PC-9 (cell line): ENCODE results near the gene TEDC2. TPM values are rescaled to one million over a fixed set of nuclear protein-coding genes. Genes with fewer than 3 reads are reported as not detected.

Source experiments
- BruUV-seq: library from RNA; stranded (reverse); fragments of 400-500 nt; replicated peaks from 2 replicates; lab custom pipeline; 2021; lab: Mats Ljungman, UMichigan
- CTCF ChIA-PET: fragments of 300-600 bp; sonication (Branson Sonifier 250); formaldehyde crosslinking; loops from one replicate; lab custom pipeline; 2022; ENCODE audit warnings: antibody characterized with exemption; lab: Charles Lee
- POLR2A ChIA-PET: fragments of 300-600 bp; sonication (Branson Sonifier 250); formaldehyde crosslinking; loops from one replicate; lab custom pipeline; 2022; ENCODE audit warnings: antibody characterized with exemption; ENCODE audit not compliant: unreplicated experiment; lab: Charles Lee
- DNase-seq, 2 experiments: peaks; one replicate each; pipeline versions ENCODE4 v3.0.0 to v3.0.0-alpha.2; 2015 to 2022; ENCODE audit warnings: mixed read lengths in 1 of 2
- H2AFZ ChIP-seq: fragments of 200-600 bp; sonication (generic); 2 replicates; pipeline ENCODE4 v1.8.1; 2017; ENCODE audit warnings: antibody characterized with exemption
- H3F3A ChIP-seq: fragments of 200-600 bp; sonication (generic); 2 replicates; pipeline ENCODE4 v1.8.1; 2017; ENCODE audit warnings: antibody characterized with exemption, mild to moderate bottlenecking, low read depth; ENCODE audit not compliant: insufficient read depth
- H3K27ac ChIP-seq: fragments of 200-600 bp; sonication (generic); 2 replicates; pipeline ENCODE4 v1.6.1; 2016; ENCODE audit warnings: mixed run types
- H3K27me3 ChIP-seq: fragments of 200-600 bp; sonication (generic); 2 replicates; pipeline ENCODE4 v1.6.1; 2016; ENCODE audit warnings: low read depth, mixed run types; ENCODE audit not compliant: insufficient read depth
- H3K36me3 ChIP-seq: fragments of 200-600 bp; sonication (generic); 2 replicates; pipeline ENCODE4 v1.6.1; 2016; ENCODE audit warnings: low read depth, mixed run types
- H3K4me1 ChIP-seq: fragments of 200-600 bp; sonication (generic); replicated peaks from 2 replicates; pipeline ENCODE4 v1.6.1; 2016; ENCODE audit warnings: mixed run types; ENCODE audit not compliant: insufficient read depth
- H3K4me2 ChIP-seq: fragments of 200-600 bp; sonication (generic); 2 replicates; pipeline ENCODE4 v1.6.1; 2017; ENCODE audit warnings: mixed run types
- H3K4me3 ChIP-seq: fragments of 200-600 bp; sonication (generic); 2 replicates; pipeline ENCODE4 v1.6.1; 2016; ENCODE audit warnings: mixed run types
- H3K79me2 ChIP-seq: fragments of 200-600 bp; sonication (generic); 2 replicates; pipeline ENCODE4 v1.6.1; 2017; ENCODE audit warnings: low read depth, mixed run types
- H3K9me2 ChIP-seq: fragments of 200-600 bp; sonication (generic); 2 replicates; pipeline ENCODE4 v1.8.1; 2017; ENCODE audit warnings: mild to moderate bottlenecking; ENCODE audit not compliant: insufficient read depth
- H3K9me3 ChIP-seq: fragments of 200-600 bp; sonication (generic); 2 replicates; pipeline ENCODE4 v1.8.1; 2016; ENCODE audit warnings: low read depth; ENCODE audit not compliant: insufficient read depth
- H4K20me1 ChIP-seq: fragments of 200-600 bp; sonication (generic); 2 replicates; pipeline ENCODE4 v1.8.1; 2017; ENCODE audit not compliant: insufficient read depth
- EZH2 ChIP-seq: fragments of 200-600 bp; sonication (generic); IDR thresholded peaks from 2 replicates; pipeline ENCODE4 v1.8.0; 2017; ENCODE audit warnings: antibody characterized with exemption, low read depth
- intact Hi-C: fragments of 100-400 bp; cut with micrococcal nuclease; formaldehyde crosslinking; loops from one replicate; pipeline ENCODE4 v1.10.0; 2022; ENCODE audit not compliant: unreplicated experiment
- total RNA-seq: library from RNA; stranded (reverse); gene quantifications from 2 replicates; pipeline ENCODE4 v1.2.3, GENCODE V29; 2021
- TF ChIP-seq, protein P1 (sequence below): fragments of 200-600 bp; sonication (generic); conservative IDR thresholded peaks from 2 replicates; pipeline ENCODE4 v1.6.1; 2017; ENCODE audit warnings: mixed run types, antibody characterized with exemption, mild to moderate bottlenecking, moderate library complexity

TEDC2 gene
- total RNA-seq, 1 experiment from 2014 or later = 26.3 TPM

DNA sequence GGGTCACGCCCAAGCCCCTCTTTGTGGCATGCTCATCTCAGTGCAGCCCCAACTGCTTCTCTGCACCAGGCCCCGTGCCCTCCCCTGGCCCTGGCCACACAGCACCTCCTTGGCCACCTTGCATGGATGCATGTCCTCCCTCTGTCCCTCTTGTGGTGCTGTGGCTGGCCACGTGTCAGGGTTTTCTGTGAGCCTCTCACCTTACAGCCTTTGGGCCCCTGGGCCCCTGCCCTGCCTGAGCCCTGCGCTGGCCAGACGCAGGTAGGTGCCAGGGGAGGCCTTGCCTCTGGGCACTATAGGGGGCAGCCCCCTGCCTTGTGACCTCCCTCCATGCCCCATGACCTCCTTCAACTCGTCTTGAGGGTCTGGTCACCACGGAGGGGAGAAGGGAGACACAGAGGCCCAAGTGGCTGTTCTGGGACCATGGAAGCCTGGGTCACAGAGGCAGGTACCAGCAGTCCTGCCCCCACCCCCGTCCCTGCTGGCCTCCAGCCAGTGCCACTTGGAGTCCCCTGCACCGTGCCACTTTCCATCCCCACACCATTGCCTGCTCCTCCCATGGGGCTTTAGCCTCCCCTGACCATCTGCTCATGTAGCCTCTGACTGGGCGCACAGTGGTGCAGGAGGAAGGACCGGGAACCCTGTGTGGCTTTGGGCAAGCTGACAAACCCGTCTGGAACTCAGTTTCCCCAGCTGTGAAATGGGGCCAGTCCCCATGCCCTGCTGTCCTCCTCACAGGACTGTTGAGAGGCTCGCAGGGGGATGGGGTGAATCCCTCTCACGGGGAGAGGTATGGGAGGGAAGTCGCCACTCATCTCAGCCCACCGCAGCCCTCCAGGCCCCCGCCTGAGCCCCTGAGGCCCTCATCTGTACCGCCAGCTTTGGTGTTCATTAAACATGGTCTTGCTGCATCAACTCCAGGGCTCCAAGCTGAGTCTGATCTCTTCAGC lies 42.3 kb downstream of the TEDC2 start:
- H3K27ac ChIP-seq = no peak overlapping the region
- no TSS peak for BruUV-seq
- H3K9me2 ChIP-seq = no peaks in the 10 kb centered on the region
- no peaks in the 10 kb centered on the region for H3K79me2 ChIP-seq
- no peak for DNase-seq
- H4K20me1 ChIP-seq = peaks cover 9% of the 10 kb centered on the region; the same call in 1 of the 2 replicates
- H3K27me3 ChIP-seq = no peaks in the 10 kb centered on the region
- ChIA-PET CTCF (interaction anchor here (0.5 kb wide), 1 partner anchor 49 kb away, joined by 6 read pairs; no protein-coding TSS in a partner anchor), POLR2A (no interaction called here)
- no peak overlapping the region for H2AFZ ChIP-seq
- H3K9me3 ChIP-seq = no peaks in the 10 kb centered on the region
- H3K4me2 ChIP-seq = no peak overlapping the region
- intact Hi-C loops = loop anchor here (5.0 kb wide), 3 partner anchors 75 to 305 kb away; partner anchors contain the start of genes CASKIN1, CCNF and ECI1
- H3K4me3 ChIP-seq = no peak overlapping the region
- peaks cover 24% of the 10 kb centered on the region for H3F3A ChIP-seq
- H3K4me1 ChIP-seq = 0 out of 2 replicates have a peak, but pooled peaks cover 5% of the 10 kb centered on the region
- TF ChIP-seq, protein P1, sequence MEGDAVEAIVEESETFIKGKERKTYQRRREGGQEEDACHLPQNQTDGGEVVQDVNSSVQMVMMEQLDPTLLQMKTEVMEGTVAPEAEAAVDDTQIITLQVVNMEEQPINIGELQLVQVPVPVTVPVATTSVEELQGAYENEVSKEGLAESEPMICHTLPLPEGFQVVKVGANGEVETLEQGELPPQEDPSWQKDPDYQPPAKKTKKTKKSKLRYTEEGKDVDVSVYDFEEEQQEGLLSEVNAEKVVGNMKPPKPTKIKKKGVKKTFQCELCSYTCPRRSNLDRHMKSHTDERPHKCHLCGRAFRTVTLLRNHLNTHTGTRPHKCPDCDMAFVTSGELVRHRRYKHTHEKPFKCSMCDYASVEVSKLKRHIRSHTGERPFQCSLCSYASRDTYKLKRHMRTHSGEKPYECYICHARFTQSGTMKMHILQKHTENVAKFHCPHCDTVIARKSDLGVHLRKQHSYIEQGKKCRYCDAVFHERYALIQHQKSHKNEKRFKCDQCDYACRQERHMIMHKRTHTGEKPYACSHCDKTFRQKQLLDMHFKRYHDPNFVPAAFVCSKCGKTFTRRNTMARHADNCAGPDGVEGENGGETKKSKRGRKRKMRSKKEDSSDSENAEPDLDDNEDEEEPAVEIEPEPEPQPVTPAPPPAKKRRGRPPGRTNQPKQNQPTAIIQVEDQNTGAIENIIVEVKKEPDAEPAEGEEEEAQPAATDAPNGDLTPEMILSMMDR = no peak
- TF ChIP-seq EZH2 = no peak
- no peaks in the 10 kb centered on the region for H3K36me3 ChIP-seq

DNA sequence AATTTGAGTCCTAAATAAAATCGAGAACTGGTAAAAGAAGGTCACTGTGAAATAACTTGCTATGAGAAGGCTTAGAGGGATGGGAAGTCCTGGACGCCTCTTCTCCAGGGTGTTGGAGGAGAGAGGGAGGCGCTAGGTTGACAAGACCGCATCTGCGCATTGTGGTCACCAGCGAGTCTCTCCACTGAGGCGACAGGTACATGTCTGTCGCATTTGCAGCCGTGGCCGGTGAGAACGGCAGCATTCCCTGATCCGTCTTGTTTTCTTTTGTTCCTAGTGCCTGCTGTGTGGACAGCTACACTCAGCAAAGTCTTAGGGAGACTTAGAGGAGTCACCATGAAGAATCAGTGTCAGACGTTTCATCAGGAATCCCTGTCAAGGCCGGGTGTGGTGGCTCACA lies 45.8 kb downstream of the TEDC2 start:
- Histone ChIP-seq H3K27ac (no peak overlapping the region), H4K20me1 (no peaks in the 10 kb centered on the region), H3K4me2 (no peak overlapping the region), H3K79me2 (no peaks in the 10 kb centered on the region), H3F3A (peaks cover 24% of the 10 kb centered on the region), H2AFZ (no peak overlapping the region), H3K4me3 (no peak overlapping the region), H3K27me3 (no peaks in the 10 kb centered on the region), H3K36me3 (no peaks in the 10 kb centered on the region), H3K9me2 (no peaks in the 10 kb centered on the region), H3K4me1 (0 out of 2 replicates have a peak, but pooled peaks cover 5% of the 10 kb centered on the region), H3K9me3 (no peaks in the 10 kb centered on the region)
- ChIA-PET POLR2A (interaction anchor here (0.6 kb wide), 1 partner anchor 195 kb away, joined by 3 read pairs; no protein-coding TSS in a partner anchor), CTCF (no interaction called here)
- intact Hi-C loops = no loop called here
- BruUV-seq = no TSS peak
- no peak for TF ChIP-seq EZH2
- TF ChIP-seq, protein P1 = no peak
- DNase-seq = no peak

DNA sequence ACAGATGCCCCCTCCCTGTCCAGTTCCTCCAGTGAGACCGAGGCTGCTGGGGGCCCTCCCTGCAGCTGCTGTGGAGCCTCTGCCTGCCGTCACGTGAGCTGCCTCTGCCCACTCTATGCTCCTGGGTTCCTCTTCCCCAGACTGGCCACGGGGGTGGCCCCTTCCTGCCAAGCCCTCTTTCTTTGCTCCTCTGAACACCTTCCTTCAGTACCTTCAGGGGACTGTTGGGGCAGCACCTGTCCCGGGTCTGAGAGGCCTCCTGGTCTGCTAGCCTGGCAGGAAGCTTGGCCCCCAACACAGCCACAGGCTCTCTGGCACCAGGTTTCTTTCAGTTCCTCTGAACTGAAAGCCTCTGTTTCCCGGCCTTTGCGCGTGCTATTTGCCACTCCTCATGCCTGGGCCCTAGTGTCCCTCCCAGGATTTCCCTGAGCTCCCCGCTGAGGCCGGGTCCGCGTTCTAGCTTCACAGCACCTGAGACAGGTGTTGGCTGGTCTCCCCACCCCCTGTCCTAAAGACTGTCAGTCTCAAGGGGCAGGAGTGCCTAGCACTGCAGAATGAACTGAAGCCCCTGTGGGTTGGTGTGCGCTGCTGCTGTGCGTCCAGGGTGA lies 47.2 kb downstream of the TEDC2 start:
- Histone ChIP-seq H3K4me2 (no peak overlapping the region), H4K20me1 (no peaks in the 10 kb centered on the region), H3K36me3 (no peaks in the 10 kb centered on the region), H3K9me2 (no peaks in the 10 kb centered on the region), H3K27ac (no peak overlapping the region), H3K4me1 (0 out of 2 replicates have a peak, but pooled peaks cover 5% of the 10 kb centered on the region), H3K79me2 (no peaks in the 10 kb centered on the region), H2AFZ (no peak overlapping the region), H3K27me3 (no peaks in the 10 kb centered on the region), H3F3A (peaks cover 24% of the 10 kb centered on the region), H3K4me3 (no peak overlapping the region), H3K9me3 (no peaks in the 10 kb centered on the region)
- BruUV-seq = no TSS peak
- intact Hi-C loops = no loop called here
- CTCF ChIA-PET = no interaction called here
- no peak for TF ChIP-seq EZH2
- TF ChIP-seq, protein P1 = no peak
- POLR2A ChIA-PET = no interaction called here
- DNase-seq = no peak
